ENCODE results near the gene GYG2.
A peak's percentile ranks its signal among the peaks of the same experiment; 100 is the strongest.
"Not testable (repeated sequence)": the region's sequence is repeated elsewhere in the genome, so short reads cannot be mapped to it uniquely, and the experiment has no call there.

The GYG2 gene

GRCh38 chrX:2828344-2828958, at the start of gene GYG2:
GYG2 (plus strand) TSS chrX:2828930; CDS start chrX:2830189, 1,259 bp downstream.
- no peak for DNase-seq

- not testable (repeated sequence) for DNase-seq
These were observed 48.1 kb upstream of the GYG2 start for GRCh38 chrX:2780472-2781225.

GRCh38 chrX:2781226-2781571, 47.5 kb upstream of the GYG2 start:
- no peak for DNase-seq

DNA sequence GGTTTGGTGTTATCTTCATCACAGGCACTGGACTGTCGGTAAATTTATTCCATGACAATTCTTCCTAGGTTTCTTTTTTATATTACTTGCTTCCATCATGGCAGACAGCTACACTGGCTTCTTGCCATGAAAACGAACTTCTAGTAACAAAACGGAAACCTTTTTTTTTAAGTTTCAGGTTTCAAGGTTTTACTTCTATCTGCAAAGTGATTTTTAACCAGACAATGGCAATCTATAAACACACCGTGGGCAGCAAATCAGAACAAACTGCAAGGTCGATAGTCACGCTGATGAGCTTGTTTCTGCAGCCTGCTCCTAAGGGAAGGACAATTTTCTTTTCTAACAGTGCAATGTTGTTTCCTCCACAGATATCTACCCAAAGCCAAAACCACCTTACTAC, 47.0 kb upstream of the GYG2 start:
- DNase-seq: no peak

DNA sequence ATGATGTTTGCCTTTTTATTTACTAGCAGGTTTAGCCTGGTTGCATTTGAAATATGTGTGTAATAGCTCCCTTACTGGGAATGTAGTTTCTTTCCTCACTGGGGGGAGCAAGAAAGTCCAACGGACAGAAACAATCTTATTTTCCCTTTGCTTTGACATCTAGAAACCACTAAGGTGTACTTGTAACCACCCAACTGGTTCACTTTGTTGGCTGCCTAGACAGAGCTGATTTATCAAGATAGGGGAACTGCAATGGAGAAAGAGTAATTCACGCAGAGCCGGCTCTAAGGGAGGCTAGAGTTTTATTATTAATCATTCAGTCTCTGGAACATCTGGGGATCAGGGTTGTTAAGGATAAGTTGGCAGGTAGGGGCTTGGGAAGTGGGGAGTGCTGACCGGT, 46.6 kb upstream of the GYG2 start:
- no peak for DNase-seq

- no peak for DNase-seq
These were observed 46.0 kb upstream of the GYG2 start for GRCh38 chrX:2782778-2783177.

GRCh38 chrX:2784026-2784425, 44.7 kb upstream of the GYG2 start:
- no peak for DNase-seq

GRCh38 chrX:2785538-2785937, 43.2 kb upstream of the GYG2 start:
- no peak for DNase-seq

- DNase-seq: no peak
These were observed 39.8 kb upstream of the GYG2 start for GRCh38 chrX:2788980-2789379.

DNA sequence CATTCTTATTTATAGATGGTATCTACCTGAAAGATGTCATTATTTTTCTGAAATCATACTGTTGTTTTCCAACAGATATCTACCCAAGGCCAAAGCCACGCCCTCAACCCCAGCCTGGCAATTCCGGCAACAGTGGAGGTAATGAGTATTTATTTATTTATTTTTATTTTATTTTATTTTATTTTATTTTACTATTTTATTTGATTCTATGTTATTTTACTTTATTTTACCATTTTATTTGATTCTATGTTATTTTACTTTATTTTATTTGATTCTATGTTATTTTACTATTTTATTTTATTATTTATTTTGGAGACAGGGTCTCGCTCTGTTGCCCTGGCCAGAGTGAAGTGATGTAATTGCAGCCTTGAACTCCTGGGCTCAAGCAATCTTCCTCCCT, 39.2 kb upstream of the GYG2 start:
- DNase-seq: no peak

GRCh38 chrX:2793752-2794151, 35.0 kb upstream of the GYG2 start:
- DNase-seq: no peak

- no peak for DNase-seq
These were observed 34.4 kb upstream of the GYG2 start for GRCh38 chrX:2794336-2794735.

- DNase-seq: not testable (repeated sequence)
These were observed 31.9 kb upstream of the GYG2 start for GRCh38 chrX:2796808-2797207.

DNA sequence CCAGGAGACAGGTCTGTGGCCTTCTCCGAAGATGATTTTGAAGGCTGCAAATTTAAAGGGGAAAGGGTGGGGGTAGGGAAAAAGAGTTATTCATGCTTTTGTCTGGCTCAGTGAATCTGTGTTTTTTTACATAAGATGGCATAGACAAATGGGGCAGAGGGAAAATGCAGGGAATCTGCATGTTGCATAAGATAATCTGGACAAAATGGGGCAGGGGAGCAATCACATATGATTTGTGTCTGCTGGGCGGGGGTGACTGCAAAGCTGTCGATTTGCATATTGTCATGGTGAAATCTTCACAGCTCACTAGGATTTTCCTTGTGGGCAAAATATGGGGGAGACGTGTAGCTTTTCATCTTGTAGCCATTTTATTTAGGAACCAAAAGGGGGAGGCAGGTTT, 29.4 kb upstream of the GYG2 start:
- no peak for DNase-seq

GRCh38 chrX:2799980-2800379, 28.8 kb upstream of the GYG2 start:
- not testable (repeated sequence) for DNase-seq

DNA sequence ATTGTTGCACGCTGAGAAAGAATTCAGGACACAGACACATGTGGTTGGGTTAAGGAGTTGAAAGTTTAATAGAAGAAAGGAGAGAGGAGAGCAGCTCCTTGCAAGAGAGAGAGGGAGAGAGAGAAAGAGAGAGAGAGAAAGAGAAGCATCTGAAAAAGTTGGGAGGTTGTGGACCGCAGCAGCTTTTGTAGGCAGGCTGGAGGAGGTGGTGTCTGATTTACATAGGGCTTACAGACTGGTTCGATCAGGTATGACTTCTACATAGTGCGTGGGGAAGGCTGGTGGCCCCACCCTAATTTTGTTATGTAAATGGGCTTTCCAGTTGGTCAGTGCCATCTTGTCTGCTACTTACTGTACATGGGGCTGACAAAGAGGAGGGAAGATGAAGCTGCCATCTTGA, 27.5 kb upstream of the GYG2 start:
- no peak for DNase-seq

GRCh38 chrX:2802376-2803090, 26.2 kb upstream of the GYG2 start:
- DNase-seq: not testable (repeated sequence)

DNA sequence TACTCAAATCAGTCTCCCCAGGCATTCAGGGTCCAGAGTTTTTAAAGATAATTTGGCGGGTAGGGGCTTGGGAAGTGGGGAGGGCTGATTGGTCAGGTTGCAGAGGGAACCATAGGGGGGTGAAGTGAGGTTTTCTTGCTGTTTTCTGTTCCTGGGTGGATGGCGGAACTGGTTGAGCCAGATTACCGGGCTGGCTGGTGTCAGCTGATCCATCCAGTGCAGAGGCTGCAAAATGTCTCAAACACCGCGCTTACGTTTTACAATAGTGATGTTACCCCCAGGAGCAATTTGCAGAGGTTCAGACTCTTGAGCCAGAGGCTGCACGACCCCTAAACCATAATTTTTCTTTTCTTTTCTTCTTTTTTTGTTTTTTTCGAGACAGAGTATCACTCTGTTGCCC, 25.2 kb upstream of the GYG2 start:
- not testable (repeated sequence) for DNase-seq

- not testable (repeated sequence) for DNase-seq
These were observed 24.5 kb upstream of the GYG2 start for GRCh38 chrX:2804106-2804843.

DNA sequence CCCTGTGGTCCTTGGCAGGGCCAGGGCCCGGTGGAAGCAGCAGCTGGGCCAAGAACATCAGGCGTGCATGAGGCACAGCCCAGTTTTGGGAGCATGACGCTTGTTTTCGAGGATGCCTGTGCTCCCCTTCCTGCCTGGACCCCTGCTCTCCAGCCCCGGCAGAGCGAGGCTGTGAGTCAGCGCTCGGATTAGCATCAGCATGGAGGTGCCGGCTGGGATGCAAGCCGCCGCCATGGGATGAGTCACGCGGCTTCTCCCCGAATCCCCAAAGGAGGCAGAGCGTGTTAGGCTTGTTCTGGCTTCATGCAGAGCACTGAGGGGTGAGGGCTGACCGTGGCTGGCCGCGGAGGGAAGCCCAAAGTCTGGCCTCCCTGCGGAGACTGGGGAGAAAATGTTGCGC, 23.9 kb upstream of the GYG2 start:
- not testable (repeated sequence) for DNase-seq

DNA sequence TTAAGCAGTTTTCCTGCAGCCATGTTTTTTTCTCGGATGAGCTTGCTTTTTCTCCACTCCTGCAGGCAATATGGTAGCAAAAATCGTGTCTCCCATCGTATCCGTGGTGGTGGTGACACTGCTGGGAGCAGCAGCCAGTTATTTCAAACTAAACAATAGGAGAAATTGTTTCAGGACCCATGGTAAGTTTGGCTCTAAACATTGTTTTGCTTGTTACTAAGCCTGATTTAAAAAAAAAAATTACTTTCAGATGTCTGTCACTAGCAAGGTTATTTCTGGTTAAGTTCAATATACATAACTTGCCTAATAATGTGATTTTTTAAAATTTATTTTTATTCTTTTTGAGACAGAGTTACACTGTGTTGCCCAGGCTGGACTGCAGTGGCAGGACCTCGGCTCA, 17.5 kb upstream of the GYG2 start:
- no peak for DNase-seq

GRCh38 chrX:2812161-2812907, 16.4 kb upstream of the GYG2 start:
- DNase-seq: peak; percentile 2

- no peak for DNase-seq
These were observed 11.7 kb upstream of the GYG2 start for GRCh38 chrX:2817036-2817435.

Measured in NCI-H2107 (cell line).